ENCODE data around the gene NEUROD2. TPM values are rescaled to one million over a fixed set of nuclear protein-coding genes. Genes with fewer than 3 reads are reported as not detected.
A peak's percentile ranks its signal among the peaks of the same experiment; 100 is the strongest.

The NEUROD2 gene
- total and polyA plus RNA-seq, 2 of the 13 experiments (the other 11 are each of a cell fraction or from before 2014, with no cell fraction given), result not detected

DNA sequence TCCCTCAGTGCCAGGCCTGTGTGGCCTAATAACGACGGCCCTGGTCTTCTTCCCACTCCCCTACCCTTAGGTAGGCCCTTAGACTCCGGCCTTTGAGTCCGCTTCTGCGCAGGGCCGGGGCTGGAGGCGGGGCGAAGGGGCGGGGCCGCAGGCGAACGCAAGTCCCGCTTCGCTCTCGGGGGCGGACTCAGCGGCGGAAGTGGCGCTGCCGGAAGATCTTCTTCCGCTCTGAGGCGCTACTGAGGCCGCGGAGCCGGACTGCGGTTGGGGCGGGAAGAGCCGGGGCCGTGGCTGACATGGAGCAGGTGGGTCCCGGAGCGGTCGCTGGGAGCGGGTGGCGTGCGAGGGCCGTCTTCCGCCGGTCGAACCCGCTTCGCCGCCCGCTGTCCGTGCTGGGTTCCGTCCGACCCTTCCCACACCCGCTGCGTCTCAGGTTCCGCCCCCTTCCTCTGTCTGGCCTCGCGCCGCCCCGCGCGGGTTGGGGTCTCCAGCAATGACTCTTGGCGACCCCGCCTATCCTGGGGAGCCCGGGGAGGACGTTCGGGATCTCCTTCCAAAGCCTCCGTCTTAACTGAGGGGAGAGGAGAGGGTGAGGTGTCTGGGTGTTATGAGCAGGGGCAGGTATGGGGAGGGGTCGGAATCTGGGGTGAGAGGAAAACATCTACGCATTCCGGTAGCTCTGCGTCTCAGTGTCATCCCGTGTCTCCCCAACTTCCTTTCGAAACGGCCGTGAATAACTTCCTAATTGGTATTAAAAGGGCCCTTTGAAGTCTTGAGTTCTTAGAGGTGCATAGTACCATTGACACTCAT, 29.4 kb upstream of the NEUROD2 start, which contains the start of gene STARD3 (continued):
- TF ChIP-seq, protein P1, sequence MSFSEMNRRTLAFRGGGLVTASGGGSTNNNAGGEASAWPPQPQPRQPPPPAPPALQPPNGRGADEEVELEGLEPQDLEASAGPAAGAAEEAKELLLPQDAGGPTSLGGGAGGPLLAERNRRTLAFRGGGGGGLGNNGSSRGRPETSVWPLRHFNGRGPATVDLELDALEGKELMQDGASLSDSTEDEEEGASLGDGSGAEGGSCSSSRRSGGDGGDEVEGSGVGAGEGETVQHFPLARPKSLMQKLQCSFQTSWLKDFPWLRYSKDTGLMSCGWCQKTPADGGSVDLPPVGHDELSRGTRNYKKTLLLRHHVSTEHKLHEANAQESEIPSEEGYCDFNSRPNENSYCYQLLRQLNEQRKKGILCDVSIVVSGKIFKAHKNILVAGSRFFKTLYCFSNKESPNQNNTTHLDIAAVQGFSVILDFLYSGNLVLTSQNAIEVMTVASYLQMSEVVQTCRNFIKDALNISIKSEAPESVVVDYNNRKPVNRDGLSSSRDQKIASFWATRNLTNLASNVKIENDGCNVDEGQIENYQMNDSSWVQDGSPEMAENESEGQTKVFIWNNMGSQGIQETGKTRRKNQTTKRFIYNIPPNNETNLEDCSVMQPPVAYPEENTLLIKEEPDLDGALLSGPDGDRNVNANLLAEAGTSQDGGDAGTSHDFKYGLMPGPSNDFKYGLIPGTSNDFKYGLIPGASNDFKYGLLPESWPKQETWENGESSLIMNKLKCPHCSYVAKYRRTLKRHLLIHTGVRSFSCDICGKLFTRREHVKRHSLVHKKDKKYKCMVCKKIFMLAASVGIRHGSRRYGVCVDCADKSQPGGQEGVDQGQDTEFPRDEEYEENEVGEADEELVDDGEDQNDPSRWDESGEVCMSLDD (CRISPR knock-in tag; IDR thresholded peaks at IDR 0.05; ENCODE audit: borderline replicate concordance), result peak; percentile 25; the same call in 1 of the 2 replicates
- TF ChIP-seq TBL1XR1 (IDR thresholded peaks at IDR 0.05; ENCODE audit: borderline replicate concordance, low read length, partially characterized antibody), result no peak
- peak; percentile 57 for TF ChIP-seq ZNF883 (CRISPR knock-in tag; IDR thresholded peaks at IDR 0.05; ENCODE audit: not compliant biosample characterization)
- TF ChIP-seq SNAI1 (CRISPR knock-in tag; IDR thresholded peaks at IDR 0.05; ENCODE audit: borderline replicate concordance), result peak; percentile 83
- peak; percentile 92 for TF ChIP-seq HNRNPLL (IDR thresholded peaks at IDR 0.05; ENCODE audit: low read depth, low read length, poor library complexity, severe bottlenecking)
- TF ChIP-seq ZZZ3 (CRISPR knock-in tag; IDR thresholded peaks at IDR 0.05; ENCODE audit: borderline replicate concordance), result no peak; the same call in 1 of the 2 replicates
- TF ChIP-seq ZNF607 (CRISPR knock-in tag; IDR thresholded peaks at IDR 0.05; ENCODE audit: borderline replicate concordance), result peak; percentile 84; the same call in 1 of the 2 replicates
- peak; percentile 89 for TF ChIP-seq GABPA (IDR thresholded peaks at IDR 0.05; ENCODE audit: low read depth, low read length)
- peak; percentile 89 for TF ChIP-seq GABPA (CRISPR knock-in tag; IDR thresholded peaks at IDR 0.05; ENCODE audit: low read depth)
- TF ChIP-seq, protein P2, sequence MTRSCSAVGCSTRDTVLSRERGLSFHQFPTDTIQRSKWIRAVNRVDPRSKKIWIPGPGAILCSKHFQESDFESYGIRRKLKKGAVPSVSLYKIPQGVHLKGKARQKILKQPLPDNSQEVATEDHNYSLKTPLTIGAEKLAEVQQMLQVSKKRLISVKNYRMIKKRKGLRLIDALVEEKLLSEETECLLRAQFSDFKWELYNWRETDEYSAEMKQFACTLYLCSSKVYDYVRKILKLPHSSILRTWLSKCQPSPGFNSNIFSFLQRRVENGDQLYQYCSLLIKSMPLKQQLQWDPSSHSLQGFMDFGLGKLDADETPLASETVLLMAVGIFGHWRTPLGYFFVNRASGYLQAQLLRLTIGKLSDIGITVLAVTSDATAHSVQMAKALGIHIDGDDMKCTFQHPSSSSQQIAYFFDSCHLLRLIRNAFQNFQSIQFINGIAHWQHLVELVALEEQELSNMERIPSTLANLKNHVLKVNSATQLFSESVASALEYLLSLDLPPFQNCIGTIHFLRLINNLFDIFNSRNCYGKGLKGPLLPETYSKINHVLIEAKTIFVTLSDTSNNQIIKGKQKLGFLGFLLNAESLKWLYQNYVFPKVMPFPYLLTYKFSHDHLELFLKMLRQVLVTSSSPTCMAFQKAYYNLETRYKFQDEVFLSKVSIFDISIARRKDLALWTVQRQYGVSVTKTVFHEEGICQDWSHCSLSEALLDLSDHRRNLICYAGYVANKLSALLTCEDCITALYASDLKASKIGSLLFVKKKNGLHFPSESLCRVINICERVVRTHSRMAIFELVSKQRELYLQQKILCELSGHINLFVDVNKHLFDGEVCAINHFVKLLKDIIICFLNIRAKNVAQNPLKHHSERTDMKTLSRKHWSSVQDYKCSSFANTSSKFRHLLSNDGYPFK (CRISPR knock-in tag; IDR thresholded peaks at IDR 0.05; ENCODE audit: borderline replicate concordance), result peak; percentile 86; the same call in 1 of the 2 replicates
- TF ChIP-seq SOX6 (IDR thresholded peaks at IDR 0.05), result no peak
- TF ChIP-seq SOX6 (CRISPR knock-in tag; IDR thresholded peaks at IDR 0.05), result peak; percentile 73
- TF ChIP-seq, protein P3, sequence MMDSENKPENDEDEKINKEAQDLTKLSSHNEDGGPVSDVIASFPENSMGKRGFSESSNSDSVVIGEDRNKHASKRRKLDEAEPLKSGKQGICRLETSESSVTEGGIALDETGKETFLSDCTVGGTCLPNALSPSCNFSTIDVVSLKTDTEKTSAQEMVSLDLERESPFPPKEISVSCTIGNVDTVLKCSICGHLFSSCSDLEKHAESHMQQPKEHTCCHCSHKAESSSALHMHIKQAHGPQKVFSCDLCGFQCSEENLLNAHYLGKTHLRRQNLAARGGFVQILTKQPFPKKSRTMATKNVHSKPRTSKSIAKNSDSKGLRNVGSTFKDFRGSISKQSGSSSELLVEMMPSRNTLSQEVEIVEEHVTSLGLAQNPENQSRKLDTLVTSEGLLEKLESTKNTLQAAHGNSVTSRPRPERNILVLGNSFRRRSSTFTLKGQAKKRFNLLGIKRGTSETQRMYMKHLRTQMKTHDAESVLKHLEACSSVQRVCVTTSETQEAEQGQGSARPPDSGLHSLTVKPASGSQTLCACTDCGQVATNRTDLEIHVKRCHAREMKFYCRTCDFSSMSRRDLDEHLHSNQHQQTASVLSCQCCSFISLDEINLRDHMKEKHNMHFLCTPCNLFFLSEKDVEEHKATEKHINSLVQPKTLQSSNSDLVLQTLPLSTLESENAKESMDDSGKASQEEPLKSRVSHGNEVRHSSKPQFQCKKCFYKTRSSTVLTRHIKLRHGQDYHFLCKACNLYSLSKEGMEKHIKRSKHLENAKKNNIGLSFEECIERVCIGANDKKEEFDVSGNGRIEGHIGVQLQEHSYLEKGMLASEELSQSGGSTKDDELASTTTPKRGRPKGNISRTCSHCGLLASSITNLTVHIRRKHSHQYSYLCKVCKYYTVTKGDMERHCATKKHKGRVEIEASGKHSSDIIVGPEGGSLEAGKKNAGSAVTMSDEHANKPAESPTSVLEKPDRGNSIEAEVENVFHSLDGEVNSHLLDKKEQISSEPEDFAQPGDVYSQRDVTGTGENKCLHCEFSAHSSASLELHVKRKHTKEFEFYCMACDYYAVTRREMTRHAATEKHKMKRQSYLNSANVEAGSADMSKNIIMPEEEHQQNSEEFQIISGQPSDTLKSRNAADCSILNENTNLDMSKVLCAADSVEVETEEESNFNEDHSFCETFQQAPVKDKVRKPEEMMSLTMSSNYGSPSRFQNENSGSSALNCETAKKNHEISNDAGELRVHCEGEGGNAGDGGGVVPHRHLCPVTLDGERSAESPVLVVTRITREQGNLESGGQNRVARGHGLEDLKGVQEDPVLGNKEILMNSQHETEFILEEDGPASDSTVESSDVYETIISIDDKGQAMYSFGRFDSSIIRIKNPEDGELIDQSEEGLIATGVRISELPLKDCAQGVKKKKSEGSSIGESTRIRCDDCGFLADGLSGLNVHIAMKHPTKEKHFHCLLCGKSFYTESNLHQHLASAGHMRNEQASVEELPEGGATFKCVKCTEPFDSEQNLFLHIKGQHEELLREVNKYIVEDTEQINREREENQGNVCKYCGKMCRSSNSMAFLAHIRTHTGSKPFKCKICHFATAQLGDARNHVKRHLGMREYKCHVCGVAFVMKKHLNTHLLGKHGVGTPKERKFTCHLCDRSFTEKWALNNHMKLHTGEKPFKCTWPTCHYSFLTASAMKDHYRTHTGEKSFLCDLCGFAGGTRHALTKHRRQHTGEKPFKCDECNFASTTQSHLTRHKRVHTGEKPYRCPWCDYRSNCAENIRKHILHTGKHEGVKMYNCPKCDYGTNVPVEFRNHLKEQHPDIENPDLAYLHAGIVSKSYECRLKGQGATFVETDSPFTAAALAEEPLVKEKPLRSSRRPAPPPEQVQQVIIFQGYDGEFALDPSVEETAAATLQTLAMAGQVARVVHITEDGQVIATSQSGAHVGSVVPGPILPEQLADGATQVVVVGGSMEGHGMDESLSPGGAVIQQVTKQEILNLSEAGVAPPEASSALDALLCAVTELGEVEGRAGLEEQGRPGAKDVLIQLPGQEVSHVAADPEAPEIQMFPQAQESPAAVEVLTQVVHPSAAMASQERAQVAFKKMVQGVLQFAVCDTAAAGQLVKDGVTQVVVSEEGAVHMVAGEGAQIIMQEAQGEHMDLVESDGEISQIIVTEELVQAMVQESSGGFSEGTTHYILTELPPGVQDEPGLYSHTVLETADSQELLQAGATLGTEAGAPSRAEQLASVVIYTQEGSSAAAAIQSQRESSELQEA (CRISPR knock-in tag; IDR thresholded peaks at IDR 0.05; ENCODE audit: not compliant biosample characterization), result no peak

Data from HepG2 (cell line).